IMR-90 (cell line): ENCODE measurements around the gene FGF3.
"Not testable (repeated sequence)": the region's sequence is repeated elsewhere in the genome, so short reads cannot be mapped to it uniquely, and the experiment has no call there.

Source experiments
- BHLHE40 ChIP-seq: fragments of 150-350 bp; IDR thresholded peaks from 2 replicates; pipeline ENCODE4 v1.6.1; 2016; ENCODE audit warnings: mild to moderate bottlenecking, low read depth, low read length
- CEBPB ChIP-seq: IDR thresholded peaks from 2 replicates; pipeline ENCODE4 v1.6.1; 2012; ENCODE audit warnings: low read depth, low read length, improper control_type of control experiment
- FOS ChIP-seq: fragments of 150-350 bp; IDR thresholded peaks from 2 replicates; pipeline ENCODE4 v1.6.1; 2016; ENCODE audit warnings: low read depth, low read length
- MAFK ChIP-seq: IDR thresholded peaks from 2 replicates; pipeline ENCODE4 v1.6.1; 2012; ENCODE audit warnings: low read depth, low read length, improper control_type of control experiment
- MAZ ChIP-seq: IDR thresholded peaks from 2 replicates; pipeline ENCODE4 v1.6.1; 2012; ENCODE audit warnings: low read depth, mild to moderate bottlenecking, low read length, improper control_type of control experiment, moderate library complexity, borderline replicate concordance
- MXI1 ChIP-seq: IDR thresholded peaks from 2 replicates; pipeline ENCODE4 v1.6.1; 2012; ENCODE audit warnings: low read depth, mild to moderate bottlenecking, low read length, moderate library complexity, borderline replicate concordance
- POLR2A ChIP-seq: IDR thresholded peaks from 2 replicates; pipeline ENCODE4 v1.6.1; 2012; ENCODE audit warnings: mild to moderate bottlenecking, low read depth, low read length
- RCOR1 ChIP-seq: IDR thresholded peaks from 2 replicates; pipeline ENCODE4 v1.6.1; 2012; ENCODE audit warnings: mild to moderate bottlenecking, low read length, improper control_type of control experiment; ENCODE audit not compliant: insufficient replicate concordance
- RFX5 ChIP-seq: IDR thresholded peaks from 2 replicates; pipeline ENCODE4 v1.8.0; 2012; ENCODE audit warnings: low read depth, mild to moderate bottlenecking, low read length, moderate library complexity
- TF ChIP-seq, protein P1 (sequence below): conservative IDR thresholded peaks from 2 replicates; pipeline ENCODE4 v1.5.1; 2012; ENCODE audit warnings: mild to moderate bottlenecking, low read depth, low read length, improper control_type of control experiment

DNA sequence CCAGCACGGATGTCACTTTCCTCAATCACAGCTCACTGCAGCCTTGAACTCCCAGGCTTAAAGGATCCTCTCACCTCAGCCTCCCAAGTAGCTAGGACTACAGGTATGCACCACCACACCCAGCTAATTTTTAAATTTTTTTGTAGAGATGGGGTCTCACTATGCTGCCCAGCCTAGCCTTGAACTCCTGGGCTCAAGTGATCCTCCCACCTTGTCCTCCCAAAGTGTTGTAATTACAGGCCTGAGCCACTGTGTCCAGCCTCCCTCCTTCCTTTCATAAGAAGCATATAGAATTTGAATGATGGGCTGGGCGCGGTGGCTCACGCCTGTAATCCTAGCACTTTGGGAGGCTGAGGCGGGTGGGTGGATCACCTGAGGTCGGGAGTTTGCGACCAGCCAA lies 54.3 kb downstream of the FGF3 start:
- TF ChIP-seq, protein P1, sequence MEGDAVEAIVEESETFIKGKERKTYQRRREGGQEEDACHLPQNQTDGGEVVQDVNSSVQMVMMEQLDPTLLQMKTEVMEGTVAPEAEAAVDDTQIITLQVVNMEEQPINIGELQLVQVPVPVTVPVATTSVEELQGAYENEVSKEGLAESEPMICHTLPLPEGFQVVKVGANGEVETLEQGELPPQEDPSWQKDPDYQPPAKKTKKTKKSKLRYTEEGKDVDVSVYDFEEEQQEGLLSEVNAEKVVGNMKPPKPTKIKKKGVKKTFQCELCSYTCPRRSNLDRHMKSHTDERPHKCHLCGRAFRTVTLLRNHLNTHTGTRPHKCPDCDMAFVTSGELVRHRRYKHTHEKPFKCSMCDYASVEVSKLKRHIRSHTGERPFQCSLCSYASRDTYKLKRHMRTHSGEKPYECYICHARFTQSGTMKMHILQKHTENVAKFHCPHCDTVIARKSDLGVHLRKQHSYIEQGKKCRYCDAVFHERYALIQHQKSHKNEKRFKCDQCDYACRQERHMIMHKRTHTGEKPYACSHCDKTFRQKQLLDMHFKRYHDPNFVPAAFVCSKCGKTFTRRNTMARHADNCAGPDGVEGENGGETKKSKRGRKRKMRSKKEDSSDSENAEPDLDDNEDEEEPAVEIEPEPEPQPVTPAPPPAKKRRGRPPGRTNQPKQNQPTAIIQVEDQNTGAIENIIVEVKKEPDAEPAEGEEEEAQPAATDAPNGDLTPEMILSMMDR = not testable (repeated sequence)
- not testable (repeated sequence) for TF ChIP-seq MAFK, MXI1, RFX5, FOS, POLR2A, RCOR1, MAZ, CEBPB, BHLHE40
